ENCODE data around the gene ASXL1. TPM values are rescaled to one million over a fixed set of nuclear protein-coding genes. Genes with fewer than 3 reads are reported as not detected.
A peak's percentile ranks its signal among the peaks of the same experiment; 100 is the strongest.

Gene ASXL1
- total and polyA plus RNA-seq, 4 experiments from 2014 or later, result 8.8 to 127 (median 73.1) TPM

DNA sequence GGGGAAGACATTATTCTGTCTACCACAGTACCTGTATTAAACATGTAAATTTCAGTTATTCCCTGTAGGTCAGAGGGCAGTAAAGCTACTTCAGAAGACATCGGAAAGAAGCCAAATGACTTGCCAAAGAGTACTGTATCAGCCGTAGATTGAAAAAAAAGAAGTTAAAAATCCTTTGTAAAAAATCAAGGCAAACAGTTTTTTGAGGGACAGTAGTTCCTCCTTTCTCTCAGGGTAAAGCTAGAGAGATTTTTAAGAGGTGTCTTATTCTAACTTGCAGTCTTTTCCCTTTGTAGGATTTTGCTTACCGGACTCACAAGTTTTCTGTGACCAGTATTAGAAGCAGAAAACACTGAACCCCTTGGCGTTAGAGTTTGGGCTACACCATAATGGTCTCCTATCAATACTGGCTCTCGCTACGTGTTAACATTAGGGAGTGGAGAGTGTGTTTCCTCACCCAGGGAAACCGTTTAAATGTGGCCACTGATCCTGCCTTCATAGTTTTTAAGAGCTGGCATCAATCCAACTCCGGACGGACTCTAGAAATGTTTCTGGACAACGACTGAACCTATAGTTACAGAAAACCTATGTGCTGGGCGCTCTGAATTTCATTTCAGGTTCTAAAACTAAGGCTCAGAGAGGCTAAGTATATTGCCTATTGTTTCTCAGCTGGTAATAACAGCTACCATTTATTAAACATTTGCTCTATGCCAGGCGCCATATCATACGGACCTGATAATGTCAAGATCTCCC is 1.3 kb upstream of the ASXL1 start:
- ChIA-PET CTCF (ENCODE audit: partially characterized antibody) (interaction anchor here (1.6 kb wide), 1 partner anchor 71 kb away, joined by 3 read pairs; no protein-coding TSS in a partner anchor), POLR2A (ENCODE audit: partially characterized antibody) (interaction anchor here (1.2 to 1.4 kb wide), 2 partner anchors 17 to 19 kb away, joined by 5 to 8 read pairs; no protein-coding TSS in a partner anchor)
- peaks cover 18 to 40% (median 28%) of the 10 kb centered on the region in 4 donors for H3K4me1 Mint-ChIP-seq
- peak overlapping the region; percentile 91 to 98 (median 97) for H3K4me3 Mint-ChIP-seq
- Histone ChIP-seq H3K36me3 (ENCODE audit: insufficient read depth, low read length) (no peaks in the 10 kb centered on the region), H3K4me1 (ENCODE audit: insufficient read depth, low read length) (peaks cover 29% of the 10 kb centered on the region), H3K9me3 (ENCODE audit: control insufficient read depth in 1 of 2, low read length in 2 of 2) (no peaks in the 10 kb centered on the region), H3K4me3 (ENCODE audit: low read length in 2 of 2) (no peak overlapping the region), H3K27me3 (ENCODE audit: insufficient read depth, low read length) (no peaks in the 10 kb centered on the region), H3K27ac (ENCODE audit: low read depth, low read length) (peak overlapping the region; percentile 92)
- no peaks in the 10 kb centered on the region for H3K27me3 Mint-ChIP-seq
- H3K9me3 Mint-ChIP-seq, result peaks cover 0 to 3% (median 0%) of the 10 kb centered on the region in 8 donors
- no peak for DNase-seq
- intact Hi-C loops (cut with micrococcal nuclease), result no loop called here
- H3K27ac Mint-ChIP-seq, result peak overlapping the region in 5 of 7 donors; percentile 98 to 99 (median 99)
- H3K36me3 Mint-ChIP-seq, result peaks cover 0 to 19% of the 10 kb centered on the region in 2 donors

GRCh38 chr20:32357375-32357868 is 709 bp upstream of the ASXL1 start:
- peak in 1 of 5 donors; percentile 40 for DNase-seq

DNA sequence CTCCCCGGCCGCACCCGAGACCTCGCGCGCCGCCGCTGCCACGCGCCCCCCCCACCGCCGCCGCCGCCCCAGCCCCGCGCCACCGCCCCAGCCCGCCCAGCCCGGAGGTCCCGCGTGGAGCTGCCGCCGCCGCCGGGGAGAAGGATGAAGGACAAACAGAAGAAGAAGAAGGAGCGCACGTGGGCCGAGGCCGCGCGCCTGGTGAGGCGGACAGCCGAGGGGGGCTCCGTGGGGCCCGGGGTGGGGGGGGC is 426 bp downstream of the ASXL1 start:
- ChIA-PET POLR2A (ENCODE audit: partially characterized antibody) (interaction anchor here (0.6 to 3.9 kb wide), 18 partner anchors 9 to 1754 kb away, joined by 3 to 44 read pairs (median 5); partner anchors contain the start of genes EIF2S2 and TM9SF4), CTCF (ENCODE audit: partially characterized antibody) (interaction anchor here (0.7 to 1.8 kb wide), 3 partner anchors 10 to 177 kb away, joined by 3 to 5 read pairs (median 3); no protein-coding TSS in a partner anchor)
- Mint-ChIP-seq H3K9me3 (peaks cover 0 to 3% (median 0%) of the 10 kb centered on the region in 8 donors), H3K27me3 (no peaks in the 10 kb centered on the region), H3K4me3 (peak overlapping the region in 2 of 8 donors; percentile 13 to 91), H3K4me1 (peaks cover 32 to 58% (median 44%) of the 10 kb centered on the region in 4 donors), H3K27ac (peak overlapping the region in 1 of 7 donors; percentile 98), H3K36me3 (peaks cover 0 to 19% of the 10 kb centered on the region in 2 donors)
- Histone ChIP-seq H3K9me3 (ENCODE audit: control insufficient read depth in 1 of 2, low read length in 2 of 2) (no peaks in the 10 kb centered on the region), H3K36me3 (ENCODE audit: insufficient read depth, low read length) (no peaks in the 10 kb centered on the region), H3K27ac (ENCODE audit: low read depth, low read length) (peak overlapping the region; percentile 92), H3K27me3 (ENCODE audit: insufficient read depth, low read length) (no peaks in the 10 kb centered on the region), H3K4me3 (ENCODE audit: low read length in 2 of 2) (peak overlapping the region in 1 of 2 donors; percentile 73), H3K4me1 (ENCODE audit: insufficient read depth, low read length) (peaks cover 47% of the 10 kb centered on the region)
- intact Hi-C loops (cut with micrococcal nuclease), result loop anchor here (1.0 to 2.0 kb wide), 5 partner anchors 24 to 460 kb away; partner anchors contain the start of genes KIF3B, MAPRE1 and TM9SF4
- no peak for DNase-seq

More at GRCh38 chr20:32357375-32357868, 709 bp upstream of the ASXL1 start:
- ChIA-PET POLR2A (ENCODE audit: partially characterized antibody) (interaction anchor here (0.6 to 3.9 kb wide), 19 partner anchors 9 to 756 kb away, joined by 3 to 44 read pairs (median 5); partner anchors contain the start of gene TM9SF4), CTCF (ENCODE audit: partially characterized antibody) (interaction anchor here (0.5 to 1.6 kb wide), 3 partner anchors 72 to 178 kb away, joined by 3 read pairs; partner anchors contain the start of gene KIF3B)
- no peaks in the 10 kb centered on the region for H3K9me3 ChIP-seq (ENCODE audit: control insufficient read depth in 1 of 2, low read length in 2 of 2)
- H3K4me3 ChIP-seq (ENCODE audit: low read length in 2 of 2), result peak overlapping the region; percentile 48 to 85
- H3K36me3 ChIP-seq (ENCODE audit: insufficient read depth, low read length), result no peaks in the 10 kb centered on the region
- Mint-ChIP-seq H3K36me3 (peaks cover 0 to 19% of the 10 kb centered on the region in 2 donors), H3K4me3 (peak overlapping the region; percentile 91 to 98 (median 97)), H3K4me1 (peaks cover 21 to 47% (median 33%) of the 10 kb centered on the region in 4 donors), H3K27me3 (no peaks in the 10 kb centered on the region), H3K27ac (peak overlapping the region; percentile 98 to 99 (median 99)), H3K9me3 (peaks cover 0 to 3% (median 0%) of the 10 kb centered on the region in 8 donors)
- no peaks in the 10 kb centered on the region for H3K27me3 ChIP-seq (ENCODE audit: insufficient read depth, low read length)
- peak overlapping the region; percentile 92 for H3K27ac ChIP-seq (ENCODE audit: low read depth, low read length)
- intact Hi-C loops (cut with micrococcal nuclease), result no loop called here
- peaks cover 36% of the 10 kb centered on the region for H3K4me1 ChIP-seq (ENCODE audit: insufficient read depth, low read length)

DNA sequence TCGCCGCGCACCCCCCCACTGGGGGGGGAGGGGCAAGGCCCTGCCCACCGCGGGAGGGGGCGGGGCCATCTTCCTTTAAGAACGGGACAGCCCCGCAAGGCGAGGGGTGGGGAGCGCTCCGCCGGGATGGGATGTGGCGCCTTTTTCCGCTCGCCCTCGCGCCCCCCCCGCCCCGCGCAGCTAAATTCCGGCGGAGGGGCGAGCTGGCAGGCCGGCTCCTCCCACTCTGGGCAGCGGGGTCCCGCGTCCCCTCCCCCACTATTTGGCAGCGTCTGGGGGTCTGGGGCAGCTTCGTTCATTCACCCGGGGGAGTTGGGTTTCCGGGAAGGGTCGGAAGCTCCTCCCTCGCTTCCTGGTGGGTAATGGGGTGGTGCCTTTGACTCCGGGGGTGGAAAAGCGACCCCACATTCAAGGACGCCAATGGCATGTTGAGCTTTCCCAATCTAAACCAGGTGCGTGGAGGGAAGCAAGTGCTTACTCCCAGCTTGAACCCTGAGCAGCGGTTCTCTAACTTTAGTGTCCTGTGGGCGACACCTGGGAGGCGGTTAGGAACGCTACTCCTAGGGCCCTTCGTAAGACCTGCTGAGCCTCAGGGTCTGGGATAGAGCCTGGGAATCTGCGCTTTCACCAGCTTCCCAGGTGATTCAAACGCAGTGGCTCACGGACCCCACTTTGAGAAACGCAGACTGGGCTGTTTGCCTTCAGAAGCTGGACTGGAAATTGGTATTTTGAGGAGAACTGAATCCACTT is 927 bp downstream of the ASXL1 start:
- H3K36me3 Mint-ChIP-seq, result peaks cover 0 to 19% of the 10 kb centered on the region in 2 donors
- H3K27me3 Mint-ChIP-seq, result no peaks in the 10 kb centered on the region
- CTCF ChIA-PET (ENCODE audit: partially characterized antibody), result interaction anchor here (0.7 to 1.8 kb wide), 6 partner anchors 11 to 177 kb away, joined by 3 to 5 read pairs (median 3); no protein-coding TSS in a partner anchor
- peak overlapping the region; percentile 87 to 96 (median 92) for H3K4me3 Mint-ChIP-seq
- Histone ChIP-seq H3K36me3 (ENCODE audit: insufficient read depth, low read length) (no peaks in the 10 kb centered on the region), H3K9me3 (ENCODE audit: control insufficient read depth in 1 of 2, low read length in 2 of 2) (no peaks in the 10 kb centered on the region), H3K4me1 (ENCODE audit: insufficient read depth, low read length) (peaks cover 52% of the 10 kb centered on the region), H3K4me3 (ENCODE audit: low read length in 2 of 2) (peak overlapping the region; percentile 73 to 77), H3K27me3 (ENCODE audit: insufficient read depth, low read length) (no peaks in the 10 kb centered on the region), H3K27ac (ENCODE audit: low read depth, low read length) (peak overlapping the region; percentile 87)
- peak; percentile 61 to 75 (median 66) for DNase-seq
- POLR2A ChIA-PET (ENCODE audit: partially characterized antibody), result interaction anchor here (0.6 to 3.9 kb wide), 20 partner anchors 9 to 1753 kb away, joined by 3 to 44 read pairs (median 5); partner anchors contain the start of genes EIF2S2 and TM9SF4
- H3K4me1 Mint-ChIP-seq, result peaks cover 36 to 62% (median 48%) of the 10 kb centered on the region in 4 donors
- intact Hi-C loops (cut with micrococcal nuclease), result loop anchor here (1.0 to 2.0 kb wide), 5 partner anchors 24 to 460 kb away; partner anchors contain the start of genes KIF3B, MAPRE1 and TM9SF4
- peak overlapping the region; percentile 88 to 97 (median 93) for H3K27ac Mint-ChIP-seq
- H3K9me3 Mint-ChIP-seq, result peaks cover 0 to 3% (median 0%) of the 10 kb centered on the region in 8 donors

GRCh38 chr20:32359633-32360332 is 1.7 kb downstream of the ASXL1 start:
- ChIA-PET POLR2A (ENCODE audit: partially characterized antibody) (interaction anchor here (0.9 to 3.9 kb wide), 18 partner anchors 8 to 1752 kb away, joined by 3 to 44 read pairs (median 5); partner anchors contain the start of gene EIF2S2), CTCF (ENCODE audit: partially characterized antibody) (interaction anchor here (1.0 to 1.8 kb wide), 5 partner anchors 12 to 126 kb away, joined by 3 to 5 read pairs (median 3); no protein-coding TSS in a partner anchor)
- H3K4me3 ChIP-seq (ENCODE audit: low read length in 2 of 2), result peak overlapping the region; percentile 73 to 77
- peak overlapping the region; percentile 88 to 97 (median 93) for H3K27ac Mint-ChIP-seq
- H3K4me3 Mint-ChIP-seq, result peak overlapping the region; percentile 87 to 96 (median 92)
- peaks cover 59% of the 10 kb centered on the region for H3K4me1 ChIP-seq (ENCODE audit: insufficient read depth, low read length)
- H3K27ac ChIP-seq (ENCODE audit: low read depth, low read length), result peak overlapping the region; percentile 87
- peaks cover 0 to 19% of the 10 kb centered on the region in 2 donors for H3K36me3 Mint-ChIP-seq
- H3K27me3 Mint-ChIP-seq, result no peaks in the 10 kb centered on the region
- H3K4me1 Mint-ChIP-seq, result peaks cover 40 to 66% (median 52%) of the 10 kb centered on the region in 4 donors
- peak in 4 of 5 donors; percentile 29 to 39 (median 33) for DNase-seq
- no peaks in the 10 kb centered on the region for H3K9me3 ChIP-seq (ENCODE audit: control insufficient read depth in 1 of 2, low read length in 2 of 2)
- H3K27me3 ChIP-seq (ENCODE audit: insufficient read depth, low read length), result no peaks in the 10 kb centered on the region
- H3K9me3 Mint-ChIP-seq, result peaks cover 0 to 3% (median 0%) of the 10 kb centered on the region in 8 donors
- intact Hi-C loops (cut with micrococcal nuclease), result loop anchor here (2.0 kb wide), 3 partner anchors 25 to 459 kb away; partner anchors contain the start of genes KIF3B and MAPRE1
- H3K36me3 ChIP-seq (ENCODE audit: insufficient read depth, low read length), result no peaks in the 10 kb centered on the region

GRCh38 chr20:32360333-32360634 is 2.2 kb downstream of the ASXL1 start:
- DNase-seq, result no peak
- intact Hi-C loops (cut with micrococcal nuclease), result no loop called here
- ChIA-PET POLR2A (ENCODE audit: partially characterized antibody) (interaction anchor here (1.2 to 3.9 kb wide), 8 partner anchors 9 to 177 kb away, joined by 4 to 44 read pairs (median 6); no protein-coding TSS in a partner anchor), CTCF (ENCODE audit: partially characterized antibody) (interaction anchor here (1.0 to 1.8 kb wide), 4 partner anchors 11 to 125 kb away, joined by 3 to 5 read pairs (median 4); no protein-coding TSS in a partner anchor)
- peak overlapping the region; percentile 87 for H3K27ac ChIP-seq (ENCODE audit: low read depth, low read length)
- H3K4me3 ChIP-seq (ENCODE audit: low read length in 2 of 2), result peak overlapping the region; percentile 73 to 77
- peaks cover 64% of the 10 kb centered on the region for H3K4me1 ChIP-seq (ENCODE audit: insufficient read depth, low read length)
- Mint-ChIP-seq H3K36me3 (peaks cover 0 to 19% of the 10 kb centered on the region in 2 donors), H3K9me3 (peaks cover 0 to 3% (median 0%) of the 10 kb centered on the region in 8 donors), H3K4me1 (peaks cover 45 to 71% (median 58%) of the 10 kb centered on the region in 4 donors), H3K27ac (peak overlapping the region; percentile 88 to 97 (median 93)), H3K27me3 (no peaks in the 10 kb centered on the region), H3K4me3 (peak overlapping the region; percentile 87 to 96 (median 92))
- H3K36me3 ChIP-seq (ENCODE audit: insufficient read depth, low read length), result no peaks in the 10 kb centered on the region
- no peaks in the 10 kb centered on the region for H3K27me3 ChIP-seq (ENCODE audit: insufficient read depth, low read length)
- no peaks in the 10 kb centered on the region for H3K9me3 ChIP-seq (ENCODE audit: control insufficient read depth in 1 of 2, low read length in 2 of 2)

Measured in CD4-positive, alpha-beta memory T cell (primary cell).